ENCODE results near the gene NPSR1. TPM values are rescaled to one million over a fixed set of nuclear protein-coding genes. Genes with fewer than 3 reads are reported as not detected.
A peak's percentile ranks its signal among the peaks of the same experiment; 100 is the strongest.

Gene NPSR1
- total RNA-seq, 1 donor from 2014 or later, result not detected

DNA sequence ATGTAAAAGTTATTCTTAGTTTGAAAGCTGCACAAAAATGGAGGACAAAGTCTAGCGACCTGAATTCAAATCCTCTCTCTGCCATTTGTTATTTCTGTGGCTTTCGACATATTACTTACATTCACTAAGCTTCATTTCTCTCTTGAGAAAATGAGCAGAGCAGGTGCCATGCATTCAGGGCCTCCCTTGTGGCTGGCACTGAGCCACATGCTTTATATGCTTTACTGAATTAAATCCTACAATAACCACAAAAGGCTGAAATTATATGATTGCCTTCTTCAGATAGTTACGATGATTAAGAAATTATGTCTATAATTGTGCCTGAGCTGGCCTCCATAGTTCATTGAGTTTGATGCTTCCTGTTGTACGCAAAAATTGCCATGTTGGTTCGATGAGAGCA lies 98.7 kb downstream of the NPSR1 start:
- Histone ChIP-seq H3K4me3 (no peak overlapping the region), H3K27ac (no peak overlapping the region), H3K27me3 (ENCODE audit: low read depth) (no peaks in the 10 kb centered on the region), H3K36me3 (no peaks in the 10 kb centered on the region), H3K9me3 (no peaks in the 10 kb centered on the region), H3K4me1 (no peaks in the 10 kb centered on the region)
- DNase-seq, result no peak
- intact Hi-C loops (cut with DNase I), result no loop called here
- TF ChIP-seq, protein P1, sequence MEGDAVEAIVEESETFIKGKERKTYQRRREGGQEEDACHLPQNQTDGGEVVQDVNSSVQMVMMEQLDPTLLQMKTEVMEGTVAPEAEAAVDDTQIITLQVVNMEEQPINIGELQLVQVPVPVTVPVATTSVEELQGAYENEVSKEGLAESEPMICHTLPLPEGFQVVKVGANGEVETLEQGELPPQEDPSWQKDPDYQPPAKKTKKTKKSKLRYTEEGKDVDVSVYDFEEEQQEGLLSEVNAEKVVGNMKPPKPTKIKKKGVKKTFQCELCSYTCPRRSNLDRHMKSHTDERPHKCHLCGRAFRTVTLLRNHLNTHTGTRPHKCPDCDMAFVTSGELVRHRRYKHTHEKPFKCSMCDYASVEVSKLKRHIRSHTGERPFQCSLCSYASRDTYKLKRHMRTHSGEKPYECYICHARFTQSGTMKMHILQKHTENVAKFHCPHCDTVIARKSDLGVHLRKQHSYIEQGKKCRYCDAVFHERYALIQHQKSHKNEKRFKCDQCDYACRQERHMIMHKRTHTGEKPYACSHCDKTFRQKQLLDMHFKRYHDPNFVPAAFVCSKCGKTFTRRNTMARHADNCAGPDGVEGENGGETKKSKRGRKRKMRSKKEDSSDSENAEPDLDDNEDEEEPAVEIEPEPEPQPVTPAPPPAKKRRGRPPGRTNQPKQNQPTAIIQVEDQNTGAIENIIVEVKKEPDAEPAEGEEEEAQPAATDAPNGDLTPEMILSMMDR (IDR thresholded peaks at IDR 0.05), result no peak
- ATAC-seq, result no peak

DNA sequence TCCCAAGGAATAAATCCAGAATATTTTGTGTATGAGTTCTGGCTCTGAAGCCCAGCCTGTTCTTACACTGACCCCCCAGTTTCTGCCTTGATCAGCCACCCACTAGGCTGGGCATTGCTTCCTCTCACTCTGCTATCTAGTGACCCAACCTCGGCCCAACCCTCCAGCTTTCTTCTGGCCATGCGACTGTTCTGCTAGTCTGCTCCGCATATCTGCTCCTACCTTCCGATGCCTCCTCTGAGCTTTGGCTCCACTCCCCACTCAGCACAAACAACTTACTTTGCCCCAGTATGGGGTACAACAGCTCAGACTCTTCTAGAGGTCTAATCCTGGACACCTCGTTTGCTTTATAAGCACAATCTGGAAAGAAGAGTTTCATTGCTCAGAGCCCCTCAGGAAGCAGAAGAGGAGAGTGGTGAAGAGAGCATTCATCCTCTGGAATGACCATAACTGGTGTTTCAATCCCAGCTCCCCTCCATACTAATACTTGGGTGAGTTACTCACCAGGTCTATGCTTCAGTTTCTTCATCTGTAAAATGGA lies 99.6 kb downstream of the NPSR1 start:
- H3K4me3 ChIP-seq, result no peak overlapping the region
- no peaks in the 10 kb centered on the region for H3K4me1 ChIP-seq
- no peak for DNase-seq
- no peaks in the 10 kb centered on the region for H3K36me3 ChIP-seq
- ATAC-seq, result no peak
- H3K27me3 ChIP-seq (ENCODE audit: low read depth), result no peaks in the 10 kb centered on the region
- no peaks in the 10 kb centered on the region for H3K9me3 ChIP-seq
- intact Hi-C loops (cut with DNase I), result no loop called here
- no peak overlapping the region for H3K27ac ChIP-seq
- TF ChIP-seq, protein P1 (IDR thresholded peaks at IDR 0.05), result no peak

DNA sequence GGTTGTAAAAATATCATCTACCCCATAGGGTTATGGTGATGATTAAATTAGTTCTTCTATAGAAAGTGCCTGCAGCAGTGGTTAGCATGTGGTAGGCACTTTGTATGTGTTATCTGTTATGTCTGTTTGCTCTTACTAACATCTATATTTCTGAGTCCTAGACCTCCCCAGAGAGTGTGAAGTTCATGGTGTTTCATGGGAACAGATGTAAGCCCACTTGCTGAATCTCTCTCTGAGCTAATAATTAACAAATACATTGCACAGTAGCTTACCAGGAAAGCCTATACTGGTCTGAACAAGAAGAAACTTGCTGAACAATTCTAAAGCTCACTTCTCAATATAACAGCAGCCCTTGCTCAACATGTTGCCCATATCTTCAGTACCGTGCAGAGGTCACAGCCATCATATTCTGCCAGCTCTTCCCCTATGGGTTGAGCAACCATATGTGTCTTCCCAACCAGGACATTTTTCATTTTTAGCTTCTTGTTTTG lies 100.1 kb downstream of the NPSR1 start:
- TF ChIP-seq, protein P1 (IDR thresholded peaks at IDR 0.05), result no peak
- Histone ChIP-seq H3K4me1 (no peaks in the 10 kb centered on the region), H3K9me3 (no peaks in the 10 kb centered on the region), H3K27ac (no peak overlapping the region), H3K27me3 (ENCODE audit: low read depth) (no peaks in the 10 kb centered on the region), H3K36me3 (no peaks in the 10 kb centered on the region), H3K4me3 (no peak overlapping the region)
- ATAC-seq (peak in 1 of 2 donors; percentile 44), DNase-seq (no peak)
- intact Hi-C loops (cut with DNase I), result no loop called here

DNA sequence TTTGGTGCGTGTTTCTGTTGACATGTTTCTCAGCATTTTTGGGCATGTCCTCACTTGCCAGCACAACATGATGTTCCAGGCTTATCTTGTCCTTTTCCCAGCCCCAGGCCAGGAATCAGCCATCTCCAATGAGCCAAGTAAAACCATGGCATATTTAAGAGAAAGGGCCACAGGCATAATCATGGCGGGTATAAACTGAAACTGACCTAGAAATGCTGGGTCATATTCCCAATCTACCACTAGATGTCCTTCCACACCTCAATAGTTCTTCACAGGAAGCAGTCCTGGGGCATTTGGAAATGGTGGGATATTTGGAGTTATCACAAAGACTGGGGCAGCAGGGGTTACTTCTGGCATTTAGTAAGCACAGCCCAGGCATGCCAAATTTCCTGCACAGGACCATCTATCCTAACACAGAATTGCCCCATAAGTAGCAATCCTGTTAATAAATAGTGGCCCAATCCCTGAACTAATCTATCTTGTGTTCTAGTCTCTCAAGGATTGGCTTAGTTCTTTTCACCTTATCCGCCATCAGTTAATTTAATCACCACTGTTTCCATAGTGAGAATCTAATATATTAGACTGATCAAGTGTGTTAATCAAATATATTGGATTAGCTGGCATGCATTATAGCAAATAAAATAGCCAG lies 101.6 kb downstream of the NPSR1 start:
- Histone ChIP-seq H3K9me3 (no peaks in the 10 kb centered on the region), H3K4me1 (no peaks in the 10 kb centered on the region), H3K27me3 (ENCODE audit: low read depth) (no peaks in the 10 kb centered on the region), H3K36me3 (no peaks in the 10 kb centered on the region), H3K4me3 (no peak overlapping the region), H3K27ac (no peak overlapping the region)
- DNase-seq (no peak), ATAC-seq (peak; percentile 80 to 83)
- intact Hi-C loops (cut with DNase I), result no loop called here
- TF ChIP-seq, protein P1 (IDR thresholded peaks at IDR 0.05), result peak; percentile 44

DNA sequence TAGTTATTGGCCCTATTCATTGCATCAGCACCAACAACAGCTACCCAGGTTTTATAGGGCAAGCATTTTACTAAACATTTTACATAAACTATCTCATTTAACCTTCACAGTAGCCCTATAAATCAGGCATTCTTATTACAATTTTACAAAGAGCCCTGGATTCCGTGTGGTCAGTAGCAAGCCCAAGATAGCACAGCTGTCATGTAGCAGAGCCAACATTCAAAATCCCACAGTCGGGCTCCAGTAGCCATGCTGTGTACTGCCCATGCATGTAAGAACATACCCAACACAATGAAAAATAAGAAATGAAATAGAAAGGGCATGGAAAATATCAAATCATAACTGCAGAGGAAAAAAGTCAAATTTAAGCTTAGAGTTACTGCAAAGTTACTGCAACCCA lies 102.3 kb downstream of the NPSR1 start:
- ATAC-seq, result no peak
- TF ChIP-seq, protein P1 (IDR thresholded peaks at IDR 0.05), result no peak
- intact Hi-C loops (cut with DNase I), result no loop called here

More for the DNA sequence above, 102.3 kb downstream of the NPSR1 start:
- Histone ChIP-seq H3K4me3 (no peak overlapping the region), H3K9me3 (no peaks in the 10 kb centered on the region), H3K27ac (no peak overlapping the region), H3K4me1 (no peaks in the 10 kb centered on the region), H3K27me3 (ENCODE audit: low read depth) (no peaks in the 10 kb centered on the region), H3K36me3 (no peaks in the 10 kb centered on the region)
- DNase-seq, result no peak
